Hepatocyte (in vitro differentiated cells): ENCODE measurements around the gene EGR2. TPM values are rescaled to one million over a fixed set of nuclear protein-coding genes. Genes with fewer than 3 reads are reported as not detected.

Experiments
- DNase-seq: peaks from one replicate; pipeline ENCODE4 v3.0.0-alpha.2; 2016; ENCODE audit warnings: low spot score
- H2AFZ ChIP-seq: fragments of 200-600 bp; sonication (generic); 2 replicates; pipeline ENCODE4 v1.6.0; 2016; ENCODE audit warnings: antibody characterized with exemption, mild to moderate bottlenecking
- H3K27ac ChIP-seq: fragments of 200-600 bp; sonication (generic); 2 replicates; pipeline ENCODE4 v1.5.1; 2016; ENCODE audit warnings: mild to moderate bottlenecking
- H3K27me3 ChIP-seq: fragments of 200-600 bp; sonication (generic); 2 replicates; pipeline ENCODE4 v1.6.1; 2016
- H3K36me3 ChIP-seq: fragments of 200-600 bp; sonication (generic); replicated peaks from 2 replicates; pipeline ENCODE4 v1.5.1; 2016; ENCODE audit warnings: low read depth; ENCODE audit not compliant: insufficient read depth
- H3K4me1 ChIP-seq: fragments of 200-600 bp; sonication (generic); 2 replicates; pipeline ENCODE4 v1.5.1; 2016; ENCODE audit warnings: mild to moderate bottlenecking, moderate library complexity; ENCODE audit not compliant: insufficient read depth
- H3K4me2 ChIP-seq: fragments of 200-600 bp; sonication (generic); 2 replicates; pipeline ENCODE4 v1.6.0; 2016
- H3K4me3 ChIP-seq: fragments of 200-600 bp; sonication (generic); 2 replicates; pipeline ENCODE4 v1.5.1; 2016; ENCODE audit warnings: mild to moderate bottlenecking
- H3K79me2 ChIP-seq: fragments of 200-600 bp; sonication (generic); 2 replicates; pipeline ENCODE4 v1.6.0; 2017; ENCODE audit warnings: mild to moderate bottlenecking
- H3K9me2 ChIP-seq: fragments of 200-600 bp; sonication (generic); replicated peaks from 2 replicates; pipeline ENCODE4 v1.6.0; 2017; ENCODE audit warnings: mild to moderate bottlenecking; ENCODE audit not compliant: insufficient read depth
- H3K9me3 ChIP-seq: fragments of 200-600 bp; sonication (generic); 2 replicates; pipeline ENCODE4 v1.5.1; 2016; ENCODE audit warnings: low read depth, mild to moderate bottlenecking
- H4K20me1 ChIP-seq: fragments of 200-600 bp; sonication (generic); 2 replicates; pipeline ENCODE4 v1.6.0; 2016; ENCODE audit warnings: mild to moderate bottlenecking; ENCODE audit not compliant: insufficient read depth, poor library complexity, severe bottlenecking
- EZH2 ChIP-seq: fragments of 200-600 bp; sonication (generic); IDR thresholded peaks from 2 replicates; pipeline ENCODE4 v1.6.1; 2016; ENCODE audit warnings: antibody characterized with exemption, mild to moderate bottlenecking, borderline replicate concordance
- EZH2phosphoT487 ChIP-seq: fragments of 200-600 bp; sonication (generic); IDR thresholded peaks from one replicate; pipeline ENCODE4 v1.6.1; 2018; ENCODE audit warnings: antibody characterized with exemption, mild to moderate bottlenecking, low read depth, moderate library complexity; ENCODE audit not compliant: unreplicated experiment, severe bottlenecking
- WGBS: methylation state at CpG from one replicate; pipeline ENCODE4 v1.1.6; 2016; ENCODE audit warnings: low lambda C conversion rate; ENCODE audit errors: missing lambda C conversion rate; 5-methylcytosine and 5-hydroxymethylcytosine counted together
- polyA plus RNA-seq: library from polyadenylated mRNA; unstranded; fragments of >200 nt; fragmentation: Nextera tagmentation; extraction: Ambion mirVana; gene quantifications from 2 replicates; pipeline ENCODE4 v1.2.1, GENCODE V29; 2016
- total RNA-seq: library from RNA; depleted of rRNA; stranded (reverse); fragments of >200 nt; gene quantifications from 2 replicates; pipeline ENCODE4 v1.2.3, GENCODE V29; 2014
- TF ChIP-seq, protein P1 (sequence below): fragments of 200-600 bp; sonication (generic); IDR thresholded peaks from 2 replicates; pipeline ENCODE4 v1.5.1; 2016; ENCODE audit warnings: antibody characterized with exemption, mild to moderate bottlenecking; ENCODE audit not compliant: poor library complexity

Gene EGR2
- total and polyA plus RNA-seq, 2 experiments from 2014 or later, result 10.4 to 11.5 TPM

DNA sequence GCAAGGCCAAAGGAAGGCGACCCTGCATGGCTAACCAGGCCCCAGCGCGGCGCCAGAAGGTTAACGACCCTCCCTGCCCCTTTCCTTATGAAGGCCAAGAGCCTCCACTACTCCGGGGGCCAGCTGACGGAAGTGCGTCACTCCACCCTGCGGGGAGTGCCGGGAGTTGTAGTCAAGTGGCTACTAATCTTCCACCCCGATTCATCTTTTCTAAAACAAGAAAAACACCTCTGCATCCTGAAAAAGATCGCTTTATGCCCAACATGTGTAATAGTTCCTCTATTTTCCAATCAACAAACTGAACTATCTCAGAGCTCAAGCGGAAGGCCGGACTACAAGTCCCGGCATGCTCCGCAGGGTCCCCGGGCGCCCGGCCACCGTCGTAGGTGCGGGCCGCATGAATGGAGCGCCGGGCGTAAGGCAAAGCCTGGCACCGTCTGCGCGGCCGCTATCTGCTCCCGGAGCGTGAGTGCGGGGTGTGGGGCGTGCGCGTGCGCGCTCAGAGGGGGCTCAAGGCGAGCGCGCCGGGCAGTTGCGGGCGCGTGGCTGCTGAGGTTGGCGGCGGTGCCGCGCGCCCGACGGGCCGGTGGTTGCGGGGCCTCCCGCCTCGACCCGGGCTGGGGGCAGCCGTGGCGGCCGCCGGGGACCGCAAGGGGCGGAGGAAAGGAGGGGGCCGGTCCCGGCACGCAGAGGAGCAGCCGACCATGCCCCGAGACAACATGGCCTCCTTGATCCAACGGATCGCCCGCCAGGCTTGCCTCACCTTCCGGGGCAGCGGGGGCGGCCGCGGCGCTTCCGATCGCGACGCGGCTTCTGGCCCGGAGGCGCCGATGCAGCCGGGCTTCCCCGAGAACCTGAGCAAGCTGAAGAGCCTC, 11.6 kb downstream of the EGR2 start, which contains the start of gene ADO:
Gene ADO, plus strand, starts transcription at position 365 of the 875 bp plus-strand sequence. Its CDS starts 340 bp downstream, at position 705.
- H2AFZ ChIP-seq, result peak within 1 kb of the TSS; percentile 94
- H3K79me2 ChIP-seq, result peaks cover 44% of the 10 kb centered on the region
- WGBS, result under 1% methylated on average over 66 of the region's 87 CpGs
- H3K36me3 ChIP-seq, result peaks cover 2% of the 10 kb centered on the region
- H4K20me1 ChIP-seq, result peaks cover 32% of the 10 kb centered on the region
- no peaks in the 10 kb centered on the region for H3K9me3 ChIP-seq
- no peak for TF ChIP-seq EZH2phosphoT487
- TF ChIP-seq, protein P1, sequence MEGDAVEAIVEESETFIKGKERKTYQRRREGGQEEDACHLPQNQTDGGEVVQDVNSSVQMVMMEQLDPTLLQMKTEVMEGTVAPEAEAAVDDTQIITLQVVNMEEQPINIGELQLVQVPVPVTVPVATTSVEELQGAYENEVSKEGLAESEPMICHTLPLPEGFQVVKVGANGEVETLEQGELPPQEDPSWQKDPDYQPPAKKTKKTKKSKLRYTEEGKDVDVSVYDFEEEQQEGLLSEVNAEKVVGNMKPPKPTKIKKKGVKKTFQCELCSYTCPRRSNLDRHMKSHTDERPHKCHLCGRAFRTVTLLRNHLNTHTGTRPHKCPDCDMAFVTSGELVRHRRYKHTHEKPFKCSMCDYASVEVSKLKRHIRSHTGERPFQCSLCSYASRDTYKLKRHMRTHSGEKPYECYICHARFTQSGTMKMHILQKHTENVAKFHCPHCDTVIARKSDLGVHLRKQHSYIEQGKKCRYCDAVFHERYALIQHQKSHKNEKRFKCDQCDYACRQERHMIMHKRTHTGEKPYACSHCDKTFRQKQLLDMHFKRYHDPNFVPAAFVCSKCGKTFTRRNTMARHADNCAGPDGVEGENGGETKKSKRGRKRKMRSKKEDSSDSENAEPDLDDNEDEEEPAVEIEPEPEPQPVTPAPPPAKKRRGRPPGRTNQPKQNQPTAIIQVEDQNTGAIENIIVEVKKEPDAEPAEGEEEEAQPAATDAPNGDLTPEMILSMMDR, result no peak
- H3K9me2 ChIP-seq, result no peaks in the 10 kb centered on the region
- H3K4me1 ChIP-seq, result peaks cover 15% of the 10 kb centered on the region
- DNase-seq, result peak; percentile 94
- H3K4me2 ChIP-seq, result peak within 1 kb of the TSS; percentile 95
- H3K27ac ChIP-seq, result peak within 1 kb of the TSS; percentile 93
- peak within 1 kb of the TSS; percentile 16 for H3K4me3 ChIP-seq
- H3K27me3 ChIP-seq, result no peaks in the 10 kb centered on the region

DNA sequence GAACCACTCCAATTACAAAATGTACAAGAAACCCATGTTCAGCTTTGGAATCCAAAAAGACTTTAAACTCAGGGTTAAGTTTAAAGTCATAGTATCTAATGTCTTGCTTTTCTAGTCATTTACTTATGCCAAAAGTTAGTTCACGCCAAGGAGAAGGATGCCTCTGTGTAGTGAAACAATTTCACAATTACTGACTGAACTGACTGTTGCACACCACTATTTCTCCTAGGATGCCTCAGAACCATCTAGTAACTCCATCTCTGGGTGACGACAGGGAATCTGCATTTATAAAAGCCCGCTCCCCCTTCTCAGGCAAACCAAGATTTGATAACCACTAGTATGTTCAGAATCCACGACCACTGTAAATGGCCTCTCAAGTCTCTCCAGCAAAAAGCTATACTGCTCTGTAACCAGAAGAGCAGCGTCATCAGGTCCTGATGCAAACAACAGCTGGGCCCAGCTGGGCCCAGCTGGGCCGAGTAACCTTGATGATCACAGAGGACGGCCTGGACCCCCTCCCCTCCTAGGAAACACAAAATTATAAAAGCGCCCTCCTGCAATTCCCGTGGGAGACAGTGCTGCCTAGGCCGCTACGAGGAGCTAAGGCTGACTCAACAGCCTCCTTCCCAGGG, 12.3 kb downstream of the EGR2 start:
- Histone ChIP-seq H3K9me3 (no peaks in the 10 kb centered on the region), H3K79me2 (peaks cover 38% of the 10 kb centered on the region), H3K9me2 (no peaks in the 10 kb centered on the region), H3K36me3 (peaks cover 2% of the 10 kb centered on the region), H3K4me2 (peak overlapping the region; percentile 95), H3K27ac (peak overlapping the region; percentile 93), H3K4me3 (peak overlapping the region; percentile 16), H2AFZ (peak overlapping the region; percentile 94), H3K27me3 (no peaks in the 10 kb centered on the region), H4K20me1 (peaks cover 28% of the 10 kb centered on the region), H3K4me1 (peaks cover 15% of the 10 kb centered on the region)
- TF ChIP-seq, protein P1, result no peak
- DNase-seq, result no peak
- 33% methylated on average over 11 of the region's 11 CpGs for WGBS

DNA sequence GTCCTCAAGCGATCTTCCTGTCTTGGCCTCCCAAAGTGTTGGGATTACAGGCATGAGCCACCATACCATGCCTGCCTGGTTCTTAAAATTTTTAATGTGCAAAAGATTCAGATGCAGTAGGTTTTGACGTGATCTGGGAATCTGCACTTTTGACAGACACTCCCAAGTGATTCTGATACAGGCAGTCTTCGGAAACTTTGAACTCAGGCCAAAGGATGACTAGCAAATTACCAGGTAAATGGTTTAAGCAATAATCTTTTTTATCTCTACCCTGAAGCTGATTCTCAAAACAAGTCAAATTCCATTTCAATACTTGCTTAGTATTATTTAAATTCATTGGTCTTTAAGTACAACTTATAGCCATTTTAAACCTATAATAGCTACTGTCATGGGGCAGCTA, 14.3 kb downstream of the EGR2 start:
- Histone ChIP-seq H3K9me2 (no peaks in the 10 kb centered on the region), H3K4me3 (no peak overlapping the region), H3K4me2 (no peak overlapping the region), H3K27ac (no peak overlapping the region), H4K20me1 (peaks cover 9% of the 10 kb centered on the region), H3K79me2 (peaks cover 18% of the 10 kb centered on the region), H3K27me3 (no peaks in the 10 kb centered on the region), H3K9me3 (no peaks in the 10 kb centered on the region), H2AFZ (no peak overlapping the region), H3K4me1 (peaks cover 9% of the 10 kb centered on the region), H3K36me3 (no peaks in the 10 kb centered on the region)
- TF ChIP-seq EZH2phosphoT487 (no peak), EZH2 (no peak)
- TF ChIP-seq, protein P1, result no peak
- DNase-seq, result no peak
- 83% methylated on average over 3 of the region's 3 CpGs for WGBS
